ENCODE results near the gene MDN1.
"Not testable (repeated sequence)": the region's sequence is repeated elsewhere in the genome, so short reads cannot be mapped to it uniquely, and the experiment has no call there.

The MDN1 gene

GRCh38 chr6:89813422-89813821 is 6.2 kb downstream of the MDN1 start:
- DNase-seq (ENCODE audit: low spot score), result not testable (repeated sequence)

DNA sequence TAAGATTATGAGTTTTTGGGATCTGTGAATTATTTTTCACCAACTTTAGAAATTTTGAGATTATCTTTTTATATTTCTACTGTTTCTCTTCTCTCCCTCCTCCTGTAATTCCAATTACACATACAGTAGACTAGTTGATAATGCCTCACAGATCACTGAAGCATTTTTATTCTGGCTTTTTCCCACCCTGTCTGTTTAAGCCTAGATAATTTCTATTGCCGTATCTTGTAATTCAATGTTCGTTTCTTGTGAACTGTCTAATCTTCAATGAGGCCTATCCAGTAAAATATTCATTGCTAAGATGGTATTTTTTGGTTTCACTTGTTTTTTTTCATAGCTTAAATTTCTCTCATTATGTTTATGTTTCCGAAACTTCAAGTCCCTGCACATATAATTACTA is 12.0 kb downstream of the MDN1 start:
- DNase-seq (ENCODE audit: low spot score), result no peak

DNA sequence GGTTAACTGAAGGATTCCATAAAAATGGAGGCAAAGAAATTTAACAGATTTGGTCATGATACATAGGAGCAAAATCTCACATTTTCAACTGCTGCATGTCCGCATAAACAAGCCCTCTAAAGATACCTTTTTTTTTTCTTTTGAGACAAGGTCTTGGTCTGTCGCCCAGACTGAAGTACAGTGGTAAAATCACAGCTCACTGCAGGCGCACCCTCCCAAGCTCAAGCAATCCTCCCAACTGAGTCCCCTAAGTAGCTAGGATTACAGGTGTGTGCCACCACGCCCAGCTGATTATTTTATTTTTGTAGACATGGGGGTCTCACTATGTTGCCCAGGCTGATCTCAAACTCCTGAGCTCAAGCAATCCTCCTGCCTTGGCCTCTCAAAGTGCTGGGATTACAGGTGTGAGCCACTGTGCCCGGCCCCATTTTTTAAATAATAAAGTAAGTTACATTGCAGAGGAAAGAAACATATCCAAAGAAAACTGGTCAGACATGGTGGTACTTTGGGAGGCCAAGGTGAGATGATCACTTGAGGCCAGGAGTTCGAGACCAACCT is 13.7 kb downstream of the MDN1 start:
- DNase-seq (ENCODE audit: low spot score), result no peak

GRCh38 chr6:89803271-89803670 is 16.3 kb downstream of the MDN1 start:
- DNase-seq (ENCODE audit: low spot score), result no peak

GRCh38 chr6:89799756-89800155 is 19.8 kb downstream of the MDN1 start:
- no peak for DNase-seq (ENCODE audit: low spot score)

DNA sequence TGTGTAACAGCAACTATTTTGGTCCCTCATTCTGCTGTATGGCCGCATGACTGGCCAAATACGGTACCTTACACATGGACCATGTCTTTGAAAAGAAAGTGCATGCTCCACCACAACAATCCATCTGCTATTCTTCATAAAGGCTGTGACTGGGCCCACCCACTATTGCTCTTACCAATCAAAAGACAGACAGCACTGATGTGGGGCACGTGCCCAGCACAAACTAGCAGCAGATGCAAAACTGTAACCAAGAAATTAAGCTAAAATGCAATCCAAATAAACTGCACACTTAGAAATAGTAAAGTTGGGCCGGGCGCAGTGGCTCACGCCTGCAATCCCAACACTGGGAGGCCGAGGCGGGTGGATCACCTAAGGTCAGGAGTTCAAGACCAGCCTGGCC is 20.5 kb downstream of the MDN1 start:
- DNase-seq (ENCODE audit: low spot score), result no peak

- no peak for DNase-seq (ENCODE audit: low spot score)
Observed at GRCh38 chr6:89797317-89797716, 22.3 kb downstream of the MDN1 start.

DNA sequence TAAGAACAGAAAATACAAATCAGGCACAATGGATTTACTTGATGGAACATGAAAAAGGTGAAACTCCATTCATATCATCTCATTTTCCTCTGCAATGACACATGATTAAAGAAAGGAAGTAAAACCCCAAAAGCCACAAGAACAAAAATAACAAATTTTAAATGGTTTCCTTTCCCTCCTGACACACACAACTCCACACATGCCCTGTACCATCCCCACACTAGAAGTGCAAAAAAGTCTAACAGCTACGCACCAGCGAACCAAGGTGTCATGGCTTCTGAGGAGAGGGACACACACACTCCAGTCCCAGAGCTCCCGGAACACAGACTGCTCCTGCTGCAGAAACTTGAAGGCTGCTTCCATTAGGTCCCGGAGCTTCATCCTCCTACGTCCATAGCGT is 25.3 kb downstream of the MDN1 start:
- no peak for DNase-seq (ENCODE audit: low spot score)

DNA sequence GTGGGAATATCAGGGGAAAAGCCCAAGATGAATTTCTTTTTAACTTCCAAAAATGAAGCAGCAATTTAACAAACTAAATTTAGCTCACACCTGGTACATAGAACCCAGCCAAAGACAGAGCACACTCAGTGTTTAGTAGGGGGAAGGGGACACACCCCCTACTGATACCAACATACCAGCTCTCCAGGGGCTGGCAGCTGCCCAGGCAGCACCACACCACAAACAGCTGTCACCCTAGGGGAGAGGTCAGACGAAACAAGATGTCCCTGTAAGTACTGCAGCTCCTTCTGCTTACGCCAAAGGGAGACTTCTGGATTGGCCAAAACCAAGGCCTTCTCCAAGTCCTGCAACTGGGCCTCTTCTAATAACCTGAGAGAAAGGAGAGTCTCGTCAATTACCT is 26.0 kb downstream of the MDN1 start:
- no peak for DNase-seq (ENCODE audit: low spot score)

GRCh38 chr6:89792881-89793280 is 26.7 kb downstream of the MDN1 start:
- DNase-seq (ENCODE audit: low spot score), result no peak

DNA sequence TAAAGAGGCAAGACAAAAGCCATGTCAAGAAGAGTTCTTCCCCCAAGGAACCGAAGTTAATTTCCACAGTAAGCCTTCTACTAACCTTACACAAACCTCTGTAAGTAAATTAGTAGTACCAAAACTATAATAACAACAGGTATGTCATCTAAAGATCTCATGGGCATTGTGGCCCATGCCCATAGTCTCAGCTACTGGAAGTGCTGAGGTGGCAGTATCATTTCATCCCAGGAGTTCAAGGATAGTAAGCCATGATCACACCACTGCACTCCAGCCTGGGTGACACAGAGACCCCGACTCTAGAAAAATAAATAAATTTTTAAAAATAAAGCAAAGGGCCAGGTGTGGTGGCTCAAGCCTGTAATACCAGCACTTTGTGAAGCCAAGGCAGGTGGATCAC is 29.2 kb downstream of the MDN1 start:
- DNase-seq (ENCODE audit: low spot score), result no peak

- DNase-seq (ENCODE audit: low spot score), result no peak
Observed at GRCh38 chr6:89789980-89790379, 29.6 kb downstream of the MDN1 start.

DNA sequence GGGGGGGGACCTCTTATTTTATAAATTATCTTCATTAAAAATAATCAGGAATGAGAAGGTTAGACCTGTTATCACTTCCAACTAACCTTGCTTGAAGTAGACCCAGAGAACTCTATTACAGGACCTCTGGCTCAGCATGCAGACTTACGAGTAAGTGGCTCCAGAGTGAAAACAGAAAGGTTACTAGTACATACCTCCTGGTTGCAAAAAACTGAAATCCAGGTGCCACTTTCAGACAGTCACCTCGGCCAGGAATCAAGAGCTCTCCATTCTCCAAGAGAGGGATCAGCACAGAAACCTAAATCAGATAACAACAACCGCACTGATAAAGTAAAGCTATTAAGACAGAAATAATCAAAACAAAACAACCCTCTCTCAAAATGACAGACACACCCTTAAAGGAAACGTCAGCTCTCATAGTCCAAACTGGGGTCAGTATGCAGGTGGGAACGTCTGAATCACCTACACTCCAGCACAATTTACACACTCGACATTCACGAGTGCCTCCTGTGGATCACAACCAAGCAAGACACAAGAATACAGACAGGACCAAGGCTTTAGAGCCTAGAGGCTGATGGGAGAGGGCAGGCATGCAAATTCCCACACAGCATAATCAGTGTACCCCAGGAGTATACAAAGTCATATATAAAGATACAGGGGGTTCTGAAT is 31.8 kb downstream of the MDN1 start:
- DNase-seq (ENCODE audit: low spot score), result no peak

DNA sequence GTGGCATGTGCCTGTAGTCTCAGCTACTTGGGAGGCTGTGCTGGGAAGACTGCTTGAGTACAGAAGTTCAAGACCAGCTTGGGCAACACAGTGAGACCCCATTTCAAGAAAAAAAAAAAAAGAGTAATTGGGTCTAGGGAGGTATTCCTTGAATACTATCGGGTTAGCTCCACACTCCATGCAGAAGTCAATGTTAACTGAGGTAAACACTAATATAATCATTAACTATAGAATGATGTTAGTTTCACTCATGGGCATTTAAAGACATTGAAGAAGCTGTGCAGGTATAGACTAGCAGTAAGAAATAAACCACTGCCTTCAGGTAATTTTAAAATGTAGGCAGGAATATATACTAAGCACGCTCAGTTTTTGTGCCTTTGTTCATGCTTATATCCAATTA is 32.6 kb downstream of the MDN1 start:
- DNase-seq (ENCODE audit: low spot score), result no peak

DNA sequence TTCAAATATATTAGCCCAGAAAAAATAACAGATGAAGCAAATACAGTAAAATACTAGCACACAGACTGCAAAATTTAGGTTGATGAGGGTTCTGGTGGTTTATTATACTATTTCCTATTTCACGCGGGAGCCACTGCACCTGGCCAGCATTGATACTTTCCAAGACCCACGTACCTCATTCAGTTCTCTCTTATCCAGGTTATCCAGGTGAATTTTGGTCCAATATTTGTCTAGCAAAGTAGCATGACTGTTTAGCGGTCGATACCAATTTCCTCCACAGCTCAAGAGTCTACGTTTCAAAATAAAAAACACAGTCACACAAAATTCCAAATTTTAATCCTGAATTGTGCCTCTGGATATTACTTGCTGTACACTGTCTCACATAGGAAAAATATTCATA is 34.8 kb downstream of the MDN1 start:
- no peak for DNase-seq (ENCODE audit: low spot score)

DNA sequence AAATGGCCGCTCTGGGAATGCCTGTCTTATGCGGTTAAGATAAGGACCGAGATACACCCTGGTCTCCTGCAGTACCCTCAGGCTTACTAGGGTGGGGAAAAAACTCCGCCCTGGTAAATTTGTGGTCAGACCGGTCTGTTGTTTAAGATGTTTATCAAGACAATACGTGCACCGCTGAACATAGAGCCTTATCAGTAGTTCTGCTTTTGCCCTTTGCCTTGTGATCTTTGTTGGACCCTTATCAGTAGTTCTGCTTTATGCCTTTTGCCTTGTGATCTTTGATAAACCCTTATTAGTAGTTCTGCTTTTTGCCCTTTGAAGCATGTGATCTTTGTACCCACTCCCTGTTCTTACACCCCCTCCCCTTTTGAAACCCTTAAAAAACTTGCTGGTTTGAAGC is 36.3 kb downstream of the MDN1 start:
- not testable (repeated sequence) for DNase-seq (ENCODE audit: low spot score)

DNA sequence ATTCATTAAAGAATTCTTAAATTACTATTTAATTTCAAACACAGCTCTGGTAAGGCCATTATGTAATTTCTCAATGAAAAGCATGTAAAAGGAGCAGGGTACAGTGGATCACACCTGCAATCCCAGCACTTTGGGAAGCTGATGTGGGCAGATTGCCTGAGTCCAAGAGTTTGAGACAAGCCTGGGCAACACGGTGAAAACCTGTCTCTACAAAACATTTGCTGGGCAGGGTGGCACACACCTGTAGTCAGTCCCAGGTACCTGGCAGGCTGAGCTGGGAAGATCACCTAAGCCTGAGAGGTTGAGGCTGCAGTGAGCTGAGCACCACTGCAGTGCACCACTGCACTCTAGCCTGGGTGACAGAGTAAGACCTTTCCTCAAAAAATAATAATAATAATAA is 37.4 kb downstream of the MDN1 start:
- DNase-seq (ENCODE audit: low spot score), result no peak

GRCh38 chr6:89781070-89782034 is 38.2 kb downstream of the MDN1 start:
- no peak for DNase-seq (ENCODE audit: low spot score)

DNA sequence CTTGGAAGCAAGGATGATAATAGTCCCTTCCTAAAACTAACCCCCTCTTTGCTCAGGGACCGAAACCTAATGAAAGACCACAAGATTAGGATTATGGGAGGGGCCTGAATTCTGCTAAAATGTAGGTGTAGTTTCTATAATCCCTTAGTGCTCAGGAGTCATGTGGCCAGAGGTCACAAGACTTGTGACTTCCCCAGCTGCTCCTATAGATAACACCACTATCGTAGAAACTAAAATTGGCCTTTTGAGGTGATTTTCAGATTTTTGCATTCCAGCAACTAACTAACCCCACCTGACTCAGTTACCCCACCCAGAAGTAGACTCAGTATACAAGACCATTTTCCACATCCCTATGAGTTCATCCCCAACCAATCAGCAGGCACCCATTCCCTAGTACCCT is 42.1 kb downstream of the MDN1 start:
- DNase-seq (ENCODE audit: low spot score), result no peak

GRCh38 chr6:89776583-89777233 is 42.9 kb downstream of the MDN1 start:
- DNase-seq (ENCODE audit: low spot score), result no peak

GRCh38 chr6:89775150-89775549 is 44.4 kb downstream of the MDN1 start:
- DNase-seq (ENCODE audit: low spot score), result no peak

DNA sequence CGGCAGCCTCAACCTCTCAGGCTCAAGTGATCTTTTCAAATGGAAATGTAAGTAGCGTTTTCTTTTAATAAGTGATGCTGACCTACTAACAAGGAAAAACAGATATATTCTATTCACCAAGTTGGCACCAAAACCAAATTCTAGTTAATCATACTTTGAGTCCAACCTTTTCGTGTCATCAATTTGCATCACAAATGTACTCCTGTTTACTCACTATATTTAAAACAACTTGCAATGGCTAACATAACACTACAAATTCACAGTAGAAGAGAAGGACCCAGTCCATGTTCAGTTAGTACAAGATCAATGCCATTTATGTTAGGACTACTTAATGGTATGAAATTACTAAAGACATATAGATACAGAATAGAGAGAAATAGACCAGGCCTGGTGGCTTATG is 50.0 kb downstream of the MDN1 start:
- no peak for DNase-seq (ENCODE audit: low spot score)

GRCh38 chr6:89768324-89768723 is 51.3 kb downstream of the MDN1 start:
- no peak for DNase-seq (ENCODE audit: low spot score)
